Neutrophil (primary cell): Measurements from ENCODE around the gene UVRAG.

Source experiments
- H3K27ac ChIP-seq: fragments of 200-600 bp; sonication (generic); 2 replicates; pipeline ENCODE4 v1.5.1; 2016; ENCODE audit warnings: mild to moderate bottlenecking, moderate library complexity
- H3K27me3 ChIP-seq: fragments of 200-600 bp; sonication (generic); 2 replicates; pipeline ENCODE4 v1.6.0; 2016; ENCODE audit warnings: mild to moderate bottlenecking
- H3K36me3 ChIP-seq: fragments of 200-600 bp; sonication (generic); 2 replicates; pipeline ENCODE4 v1.5.1; 2017
- H3K4me1 ChIP-seq, 2 experiments: fragments of 200-600 bp in 1 of 2; sonication (generic) in 1 of 2; 1 replicate in 1 of 2; 2 replicates in 1 of 2; pipeline versions ENCODE4 v1.5.1 to v1.6.1; 2013 to 2016; ENCODE audit warnings: low read depth in 1 of 2, low read length in 1 of 2, mild to moderate bottlenecking in 1 of 2, moderate library complexity in 1 of 2; ENCODE audit not compliant: control insufficient read depth in 1 of 2, insufficient read depth in 1 of 2
- H3K4me3 ChIP-seq, 2 experiments: fragments of 200-600 bp in 1 of 2; sonication (generic) in 1 of 2; 1 replicate in 1 of 2; 2 replicates in 1 of 2; pipeline ENCODE4 v1.5.1; 2013 to 2016; ENCODE audit warnings: low read depth in 1 of 2, low read length in 1 of 2, mild to moderate bottlenecking in 1 of 2, moderate library complexity in 1 of 2
- H3K9me3 ChIP-seq: fragments of 200-600 bp; sonication (generic); 2 replicates; pipeline ENCODE4 v1.5.1; 2016
- TF ChIP-seq, protein P1 (sequence below): fragments of 200-600 bp; sonication (generic); IDR thresholded peaks from 2 replicates; pipeline ENCODE4 v1.5.1; 2016; ENCODE audit warnings: antibody characterized with exemption

The UVRAG gene

DNA sequence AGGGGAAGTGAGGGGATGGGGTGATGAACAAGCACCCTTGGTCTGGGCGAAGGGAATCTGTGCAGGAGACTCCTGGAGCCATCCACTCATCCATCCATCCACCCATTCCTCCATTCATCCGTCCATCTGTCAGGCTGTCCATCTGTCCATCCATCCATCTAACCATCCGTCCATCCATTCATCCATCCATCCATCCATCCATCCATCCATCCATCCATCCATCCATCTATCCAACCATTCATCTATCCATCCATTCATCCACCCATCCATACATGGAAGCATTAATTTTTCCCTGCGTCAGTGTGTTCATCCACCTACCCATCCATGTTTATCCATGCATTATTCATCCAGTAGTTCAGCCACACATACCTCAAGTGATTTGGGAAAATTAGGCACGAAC, 359.3 kb downstream of the UVRAG start:
- Histone ChIP-seq H3K27me3 (no peaks in the 10 kb centered on the region), H3K4me3 (no peak overlapping the region), H3K36me3 (no peaks in the 10 kb centered on the region), H3K27ac (no peak overlapping the region), H3K9me3 (no peaks in the 10 kb centered on the region), H3K4me1 (no peaks in the 10 kb centered on the region)
- TF ChIP-seq, protein P1, sequence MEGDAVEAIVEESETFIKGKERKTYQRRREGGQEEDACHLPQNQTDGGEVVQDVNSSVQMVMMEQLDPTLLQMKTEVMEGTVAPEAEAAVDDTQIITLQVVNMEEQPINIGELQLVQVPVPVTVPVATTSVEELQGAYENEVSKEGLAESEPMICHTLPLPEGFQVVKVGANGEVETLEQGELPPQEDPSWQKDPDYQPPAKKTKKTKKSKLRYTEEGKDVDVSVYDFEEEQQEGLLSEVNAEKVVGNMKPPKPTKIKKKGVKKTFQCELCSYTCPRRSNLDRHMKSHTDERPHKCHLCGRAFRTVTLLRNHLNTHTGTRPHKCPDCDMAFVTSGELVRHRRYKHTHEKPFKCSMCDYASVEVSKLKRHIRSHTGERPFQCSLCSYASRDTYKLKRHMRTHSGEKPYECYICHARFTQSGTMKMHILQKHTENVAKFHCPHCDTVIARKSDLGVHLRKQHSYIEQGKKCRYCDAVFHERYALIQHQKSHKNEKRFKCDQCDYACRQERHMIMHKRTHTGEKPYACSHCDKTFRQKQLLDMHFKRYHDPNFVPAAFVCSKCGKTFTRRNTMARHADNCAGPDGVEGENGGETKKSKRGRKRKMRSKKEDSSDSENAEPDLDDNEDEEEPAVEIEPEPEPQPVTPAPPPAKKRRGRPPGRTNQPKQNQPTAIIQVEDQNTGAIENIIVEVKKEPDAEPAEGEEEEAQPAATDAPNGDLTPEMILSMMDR, result no peak

- Histone ChIP-seq H3K9me3 (no peaks in the 10 kb centered on the region), H3K4me1 (no peaks in the 10 kb centered on the region), H3K4me3 (no peak overlapping the region), H3K27me3 (no peaks in the 10 kb centered on the region), H3K27ac (no peak overlapping the region), H3K36me3 (no peaks in the 10 kb centered on the region)
- TF ChIP-seq, protein P1, result no peak
Observed at GRCh38 chr11:76175783-76176182, 360.8 kb downstream of the UVRAG start.

DNA sequence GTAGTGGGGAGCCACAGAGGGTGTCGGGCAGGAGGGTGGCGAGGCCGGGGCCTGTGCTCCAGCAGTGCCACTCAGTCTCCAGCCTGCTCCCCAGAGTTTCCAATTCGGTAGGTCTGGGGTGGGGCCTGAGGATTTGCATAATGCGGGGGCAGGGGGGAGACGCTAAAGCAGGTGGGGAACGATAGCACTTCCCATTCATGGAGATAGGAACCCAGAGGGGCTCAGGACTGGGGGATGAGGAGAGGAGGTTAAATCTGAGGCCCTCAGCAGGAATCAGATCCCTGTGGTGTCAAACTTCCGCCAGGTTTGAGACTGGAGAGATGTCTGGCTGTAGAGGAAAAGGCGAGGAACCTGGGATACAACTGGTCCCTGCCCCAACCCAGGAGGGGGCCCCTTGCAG, 361.5 kb downstream of the UVRAG start:
- Histone ChIP-seq H3K9me3 (no peaks in the 10 kb centered on the region), H3K4me1 (no peaks in the 10 kb centered on the region), H3K27me3 (no peaks in the 10 kb centered on the region), H3K36me3 (no peaks in the 10 kb centered on the region), H3K4me3 (no peak overlapping the region), H3K27ac (no peak overlapping the region)
- TF ChIP-seq, protein P1, result no peak

DNA sequence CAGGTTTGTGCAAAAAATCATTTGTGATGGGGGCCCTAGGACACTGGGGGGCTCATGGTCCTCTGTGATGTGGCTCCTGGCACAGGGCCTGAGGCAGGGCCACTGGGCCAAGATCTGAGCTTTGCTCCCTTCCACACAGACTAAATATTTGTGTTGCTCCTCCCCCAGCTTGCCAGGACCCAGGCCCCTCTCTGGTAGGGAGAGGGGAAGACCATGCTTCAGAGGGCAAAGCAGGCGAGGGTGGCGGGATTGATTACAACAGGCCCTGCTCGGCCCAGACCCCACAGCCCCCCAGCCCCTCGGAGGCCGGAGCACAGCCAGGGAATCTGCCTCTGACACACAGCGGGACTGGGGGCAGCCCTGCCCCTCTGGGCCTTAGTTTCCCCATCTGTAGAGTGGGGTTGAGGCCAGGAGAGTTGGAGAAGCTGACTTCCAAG, 362.3 kb downstream of the UVRAG start:
- TF ChIP-seq, protein P1, result no peak
- no peak overlapping the region for H3K4me3 ChIP-seq
- H3K9me3 ChIP-seq, result no peaks in the 10 kb centered on the region
- no peaks in the 10 kb centered on the region for H3K27me3 ChIP-seq
- H3K36me3 ChIP-seq, result no peaks in the 10 kb centered on the region
- H3K4me1 ChIP-seq, result no peaks in the 10 kb centered on the region
- H3K27ac ChIP-seq, result no peak overlapping the region

GRCh38 chr11:76179147-76179546, 364.1 kb downstream of the UVRAG start:
- no peaks in the 10 kb centered on the region for H3K4me1 ChIP-seq
- H3K36me3 ChIP-seq, result no peaks in the 10 kb centered on the region
- TF ChIP-seq, protein P1, result no peak
- H3K9me3 ChIP-seq, result no peaks in the 10 kb centered on the region
- H3K27me3 ChIP-seq, result no peaks in the 10 kb centered on the region
- no peak overlapping the region for H3K27ac ChIP-seq
- no peak overlapping the region for H3K4me3 ChIP-seq

- no peaks in the 10 kb centered on the region for H3K4me1 ChIP-seq
- H3K4me3 ChIP-seq, result no peak overlapping the region
- TF ChIP-seq, protein P1, result no peak
- H3K27me3 ChIP-seq, result no peaks in the 10 kb centered on the region
- no peaks in the 10 kb centered on the region for H3K9me3 ChIP-seq
- H3K27ac ChIP-seq, result no peak overlapping the region
- no peaks in the 10 kb centered on the region for H3K36me3 ChIP-seq
Observed at GRCh38 chr11:76181371-76181770, 366.4 kb downstream of the UVRAG start.
